Stomach (tissue), 4 donors: ENCODE results near the gene MYCN.

Experiments
- CTCF ChIP-seq, 7 experiments: fragments of 450-650 bp in 4 of 7; fragments of 200-600 bp in 3 of 7; sonication (generic) in 3 of 7; IDR thresholded peaks; one replicate each; pipeline ENCODE4 v1.5.1; 2016 to 2019; ENCODE audit warnings: antibody characterized with exemption in 7 of 7, control low read depth in 2 of 7, mild to moderate bottlenecking in 1 of 7
- EP300 ChIP-seq: sonication (generic); formaldehyde crosslinking; IDR thresholded peaks from one replicate; pipeline ENCODE4 v1.6.1; 2017; ENCODE audit warnings: antibody characterized with exemption
- POLR2A ChIP-seq, 4 donors: fragments of 450-650 bp; IDR thresholded peaks; one replicate each; pipeline ENCODE4 v1.6.1; 2016; ENCODE audit warnings: antibody characterized with exemption in 4 of 4, control low read depth in 2 of 4, mild to moderate bottlenecking in 1 of 4, moderate library complexity in 1 of 4
- POLR2AphosphoS5 ChIP-seq, 3 donors: sonication (generic); formaldehyde crosslinking; IDR thresholded peaks; one replicate each; pipeline ENCODE4 v1.6.1; 2016; ENCODE audit warnings: antibody characterized with exemption in 3 of 3

DNA sequence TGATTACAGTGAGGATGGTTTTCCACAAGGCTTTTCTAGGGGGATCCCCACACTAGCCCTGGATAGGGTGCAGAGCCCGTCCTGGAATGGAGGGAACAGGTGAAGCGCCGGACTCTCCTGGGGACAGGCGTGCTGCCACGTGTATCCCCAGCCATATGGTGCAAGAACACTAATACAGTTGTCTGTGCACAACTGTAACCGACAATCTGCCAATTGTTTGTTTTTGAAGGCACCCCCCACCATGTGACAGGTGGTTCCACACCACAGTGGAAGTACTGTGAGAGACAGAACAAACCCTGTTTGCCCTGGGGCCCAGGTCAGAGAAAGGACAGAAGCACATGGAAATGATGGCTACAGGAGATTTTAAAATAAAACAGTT, 52.9 kb downstream of the MYCN start:
- TF ChIP-seq CTCF (IDR thresholded peaks at IDR 0.05) (no peak), POLR2AphosphoS5 (IDR thresholded peaks at IDR 0.05) (no peak), POLR2A (IDR thresholded peaks at IDR 0.05) (no peak), EP300 (no peak)
